GM12865 (cell line): ENCODE results near the gene PVALEF.

Experiments
- DNase-seq: peaks from one replicate; pipeline ENCODE4 v3.0.0; 2010; ENCODE audit warnings: low read depth
- H3K4me3 ChIP-seq: 2 replicates; pipeline ENCODE4 v1.5.1; 2011; ENCODE audit warnings: mild to moderate bottlenecking, low read depth, low read length, control low read depth
- TF ChIP-seq, protein P1 (sequence below): IDR thresholded peaks from 2 replicates; pipeline ENCODE4 v1.5.1; 2011; ENCODE audit warnings: low read length, control low read depth, low read depth, inconsistent platforms; ENCODE audit not compliant: insufficient read depth; ENCODE audit errors: missing control alignments

The PVALEF gene

DNA sequence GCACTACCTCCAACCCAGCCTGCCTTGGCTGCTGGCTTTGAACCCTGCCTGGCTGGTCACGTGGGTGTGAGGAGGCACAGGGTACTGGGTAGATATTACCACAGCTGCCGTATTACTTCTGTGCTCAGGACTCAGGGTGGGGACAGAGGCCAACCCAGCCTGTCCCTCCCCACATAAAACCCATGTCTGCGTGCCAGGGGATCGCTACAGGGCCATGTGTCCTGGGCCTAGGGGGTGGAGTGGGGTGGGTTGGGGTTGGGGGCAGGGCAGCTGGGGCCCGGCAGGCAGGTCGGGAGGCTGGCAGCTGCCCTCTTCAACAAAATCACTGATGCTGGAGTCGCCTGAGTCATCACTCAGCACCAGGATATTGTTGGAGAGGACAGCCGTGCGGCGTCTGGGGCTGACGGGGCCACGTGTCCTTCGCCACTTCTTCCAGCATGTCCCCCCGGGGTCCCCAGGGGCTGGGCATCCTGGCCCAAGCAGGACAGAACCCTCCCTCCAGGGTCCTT is 39.7 kb upstream of the PVALEF start:
- TF ChIP-seq, protein P1, sequence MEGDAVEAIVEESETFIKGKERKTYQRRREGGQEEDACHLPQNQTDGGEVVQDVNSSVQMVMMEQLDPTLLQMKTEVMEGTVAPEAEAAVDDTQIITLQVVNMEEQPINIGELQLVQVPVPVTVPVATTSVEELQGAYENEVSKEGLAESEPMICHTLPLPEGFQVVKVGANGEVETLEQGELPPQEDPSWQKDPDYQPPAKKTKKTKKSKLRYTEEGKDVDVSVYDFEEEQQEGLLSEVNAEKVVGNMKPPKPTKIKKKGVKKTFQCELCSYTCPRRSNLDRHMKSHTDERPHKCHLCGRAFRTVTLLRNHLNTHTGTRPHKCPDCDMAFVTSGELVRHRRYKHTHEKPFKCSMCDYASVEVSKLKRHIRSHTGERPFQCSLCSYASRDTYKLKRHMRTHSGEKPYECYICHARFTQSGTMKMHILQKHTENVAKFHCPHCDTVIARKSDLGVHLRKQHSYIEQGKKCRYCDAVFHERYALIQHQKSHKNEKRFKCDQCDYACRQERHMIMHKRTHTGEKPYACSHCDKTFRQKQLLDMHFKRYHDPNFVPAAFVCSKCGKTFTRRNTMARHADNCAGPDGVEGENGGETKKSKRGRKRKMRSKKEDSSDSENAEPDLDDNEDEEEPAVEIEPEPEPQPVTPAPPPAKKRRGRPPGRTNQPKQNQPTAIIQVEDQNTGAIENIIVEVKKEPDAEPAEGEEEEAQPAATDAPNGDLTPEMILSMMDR, result no peak
- no peak for DNase-seq
- no peak overlapping the region for H3K4me3 ChIP-seq

DNA sequence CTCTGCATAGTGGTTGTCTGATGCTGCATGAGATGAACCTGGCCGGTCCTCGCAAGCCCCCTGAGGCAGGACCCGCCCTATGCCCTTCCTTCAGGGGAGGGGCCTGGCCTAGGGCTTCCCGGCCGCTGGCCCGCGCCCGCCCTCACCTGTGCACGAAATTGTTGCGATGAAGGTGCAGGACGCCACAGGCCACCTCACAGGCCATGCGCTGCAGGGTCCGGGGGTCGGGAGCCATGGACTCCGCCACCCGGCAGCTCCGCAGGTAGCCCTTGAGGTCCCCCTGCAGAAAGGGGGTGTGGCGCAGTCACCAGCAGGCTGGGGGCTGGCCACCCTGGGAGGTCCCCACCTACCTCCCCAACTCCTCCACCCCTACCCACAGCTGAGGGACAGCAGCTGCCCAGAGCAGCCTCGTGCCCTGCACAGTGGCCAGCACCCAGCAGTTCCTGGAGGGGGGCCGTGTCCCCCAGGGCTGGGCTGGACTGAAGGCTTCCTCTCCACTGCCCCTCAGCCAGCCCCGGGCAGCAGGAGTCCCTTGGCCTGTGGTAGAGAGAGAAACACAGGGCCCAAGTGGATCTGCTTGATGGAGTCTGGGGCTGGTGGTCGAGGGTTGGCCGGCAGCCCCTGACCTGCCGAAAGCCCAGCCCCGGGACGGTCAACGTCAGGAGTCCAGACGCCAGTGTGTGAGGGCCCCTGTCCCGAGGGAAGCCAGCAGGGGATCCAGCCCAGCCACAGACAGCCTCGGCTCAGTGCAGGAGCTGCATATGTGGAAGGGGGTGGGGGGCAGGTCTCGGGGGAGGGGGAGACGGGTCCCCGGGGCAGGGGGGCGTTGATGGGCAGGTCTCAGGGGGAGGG is 38.8 kb upstream of the PVALEF start:
- TF ChIP-seq, protein P1, result no peak
- no peak overlapping the region for H3K4me3 ChIP-seq
- DNase-seq, result no peak

- DNase-seq, result no peak
- TF ChIP-seq, protein P1, result no peak
- H3K4me3 ChIP-seq, result no peak overlapping the region
These were observed 38.2 kb upstream of the PVALEF start for GRCh38 chr17:81127133-81127455.

GRCh38 chr17:81127526-81128177 is 37.7 kb upstream of the PVALEF start:
- TF ChIP-seq, protein P1, result no peak
- no peak for DNase-seq
- H3K4me3 ChIP-seq, result no peak overlapping the region

DNA sequence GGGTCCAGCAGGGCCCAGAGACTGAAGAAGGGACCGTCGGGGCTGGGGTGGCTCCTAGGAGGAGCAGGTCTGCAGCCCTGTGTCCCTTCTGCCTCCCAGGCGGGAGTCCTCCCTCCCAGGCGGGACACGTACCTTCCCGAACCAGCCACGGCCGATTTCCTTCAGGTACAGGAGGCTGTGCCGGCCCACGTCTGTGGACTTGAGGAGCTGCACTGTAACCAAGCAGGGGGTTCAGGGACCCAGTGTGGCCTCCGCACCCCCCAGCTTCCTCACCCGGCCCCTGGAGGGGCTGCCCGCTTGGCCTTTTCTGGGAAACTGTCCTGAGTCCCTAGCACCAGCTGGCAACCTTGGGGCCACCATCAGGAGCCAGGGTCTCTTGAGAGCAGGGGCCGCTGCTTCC is 37.0 kb upstream of the PVALEF start:
- H3K4me3 ChIP-seq, result no peak overlapping the region
- DNase-seq, result no peak
- TF ChIP-seq, protein P1, result no peak

- TF ChIP-seq, protein P1, result no peak
- no peak for DNase-seq
- no peak overlapping the region for H3K4me3 ChIP-seq
These were observed 36.5 kb upstream of the PVALEF start for GRCh38 chr17:81128774-81129173.
